CD4-positive, alpha-beta T cell treated with Interleukin-15 for 4 hours (primary cell): ENCODE data around the gene ZNF282.

Experiments used
- DNase-seq: peaks from one replicate; pipeline ENCODE4 v3.0.0-alpha.2; 2020; ENCODE audit warnings: low spot score

The ZNF282 gene

GRCh38 chr7:149195180-149196150 lies at the start of gene ZNF282:
Gene ZNF282, plus strand, starts transcription at chr7:149195546. Its CDS starts 44 bp downstream, at chr7:149195590.
- peak; percentile 69 for DNase-seq

GRCh38 chr7:149147072-149147751 lies 48.1 kb upstream of the ZNF282 start, which contains the start of gene ZNF398:
Gene ZNF398, plus strand, starts transcription at chr7:149147453. Its CDS starts 290 bp downstream, at chr7:149147743.
- DNase-seq: peak; percentile 85

GRCh38 chr7:149147752-149148653 lies 47.3 kb upstream of the ZNF282 start:
- DNase-seq: peak; percentile 59

GRCh38 chr7:149150981-149151380 lies 44.4 kb upstream of the ZNF282 start:
- no peak for DNase-seq

- DNase-seq: no peak
Observed at GRCh38 chr7:149153346-149153745, 42.0 kb upstream of the ZNF282 start.

- DNase-seq: no peak
Observed at GRCh38 chr7:149154056-149154455, 41.3 kb upstream of the ZNF282 start.

- DNase-seq: no peak
Observed at GRCh38 chr7:149156898-149157297, 38.4 kb upstream of the ZNF282 start.

GRCh38 chr7:149161241-149161848 lies 34.0 kb upstream of the ZNF282 start:
- DNase-seq: no peak

GRCh38 chr7:149166142-149166541 lies 29.2 kb upstream of the ZNF282 start:
- no peak for DNase-seq

GRCh38 chr7:149166630-149167352 lies 28.6 kb upstream of the ZNF282 start:
- no peak for DNase-seq

- no peak for DNase-seq
Observed at GRCh38 chr7:149171892-149172533, 23.3 kb upstream of the ZNF282 start.

- DNase-seq: no peak
Observed at GRCh38 chr7:149172534-149172920, 22.8 kb upstream of the ZNF282 start.

- DNase-seq: no peak
Observed at GRCh38 chr7:149175150-149175549, 20.2 kb upstream of the ZNF282 start.

- no peak for DNase-seq
Observed at GRCh38 chr7:149179241-149179640, 16.1 kb upstream of the ZNF282 start.

GRCh38 chr7:149180722-149181449 lies 14.5 kb upstream of the ZNF282 start:
- DNase-seq: no peak

- DNase-seq: no peak
Observed at GRCh38 chr7:149181450-149181790, 13.9 kb upstream of the ZNF282 start.

- DNase-seq: no peak
Observed at GRCh38 chr7:149184274-149184673, 11.1 kb upstream of the ZNF282 start.

GRCh38 chr7:149188213-149188612 lies 7.1 kb upstream of the ZNF282 start:
- DNase-seq: no peak

- no peak for DNase-seq
Observed at GRCh38 chr7:149188637-149189259, 6.6 kb upstream of the ZNF282 start.
